22Rv1 (cell line): ENCODE measurements around the gene PDGFD.

Source experiments
- ZFX ChIP-seq: fragments of 450-650 bp; IDR thresholded peaks from 2 replicates; pipeline ENCODE4 v1.6.1; 2017; ENCODE audit warnings: antibody characterized with exemption, borderline replicate concordance
- TF ChIP-seq, protein P1 (sequence below): fragments of 450-650 bp; IDR thresholded peaks from 2 replicates; pipeline ENCODE4 v1.5.1; 2017; ENCODE audit warnings: mild to moderate bottlenecking

GRCh38 chr11:103935219-103935618 is 228.7 kb downstream of the PDGFD start:
- TF ChIP-seq, protein P1, sequence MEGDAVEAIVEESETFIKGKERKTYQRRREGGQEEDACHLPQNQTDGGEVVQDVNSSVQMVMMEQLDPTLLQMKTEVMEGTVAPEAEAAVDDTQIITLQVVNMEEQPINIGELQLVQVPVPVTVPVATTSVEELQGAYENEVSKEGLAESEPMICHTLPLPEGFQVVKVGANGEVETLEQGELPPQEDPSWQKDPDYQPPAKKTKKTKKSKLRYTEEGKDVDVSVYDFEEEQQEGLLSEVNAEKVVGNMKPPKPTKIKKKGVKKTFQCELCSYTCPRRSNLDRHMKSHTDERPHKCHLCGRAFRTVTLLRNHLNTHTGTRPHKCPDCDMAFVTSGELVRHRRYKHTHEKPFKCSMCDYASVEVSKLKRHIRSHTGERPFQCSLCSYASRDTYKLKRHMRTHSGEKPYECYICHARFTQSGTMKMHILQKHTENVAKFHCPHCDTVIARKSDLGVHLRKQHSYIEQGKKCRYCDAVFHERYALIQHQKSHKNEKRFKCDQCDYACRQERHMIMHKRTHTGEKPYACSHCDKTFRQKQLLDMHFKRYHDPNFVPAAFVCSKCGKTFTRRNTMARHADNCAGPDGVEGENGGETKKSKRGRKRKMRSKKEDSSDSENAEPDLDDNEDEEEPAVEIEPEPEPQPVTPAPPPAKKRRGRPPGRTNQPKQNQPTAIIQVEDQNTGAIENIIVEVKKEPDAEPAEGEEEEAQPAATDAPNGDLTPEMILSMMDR = no peak
- TF ChIP-seq ZFX = no peak
